Transverse colon (tissue), 4 donors: ENCODE measurements around the gene METTL21C. TPM values are rescaled to one million over a fixed set of nuclear protein-coding genes. Genes with fewer than 3 reads are reported as not detected.

Experiments
- DNase-seq: peaks from one replicate; pipeline ENCODE4 v3.0.0-alpha.2; 2019
- H3K27ac ChIP-seq, 4 donors: fragments of 200-600 bp; sonication (generic); 2 replicates each; pipeline ENCODE4 v1.5.1; 2016 to 2018; ENCODE audit warnings: inconsistent platforms in 4 of 4
- H3K27me3 ChIP-seq: fragments of 200-600 bp; sonication (generic); 2 replicates; pipeline ENCODE4 v1.5.1; 2017; ENCODE audit warnings: inconsistent platforms
- H3K36me3 ChIP-seq, 4 donors: fragments of 200-600 bp; sonication (generic); 2 replicates each; pipeline ENCODE4 v1.5.1; 2017 to 2019; ENCODE audit warnings: inconsistent platforms in 4 of 4
- H3K4me1 ChIP-seq, 4 donors: fragments of 200-600 bp; sonication (generic); 2 replicates each; pipeline ENCODE4 v1.5.1; 2017 to 2020; ENCODE audit warnings: inconsistent platforms in 4 of 4
- H3K4me3 ChIP-seq, 4 donors: fragments of 200-600 bp; sonication (generic); 1 replicate in 1 of 4; 2 replicates in 3 of 4; pipeline versions ENCODE4 v1.5.1 to v1.6.1; 2017 to 2019; ENCODE audit warnings: inconsistent platforms in 4 of 4
- H3K9me3 ChIP-seq, 2 donors: fragments of 200-600 bp; sonication (generic); 2 replicates each; pipeline ENCODE4 v1.5.1; 2017 to 2019; ENCODE audit warnings: inconsistent platforms in 2 of 2
- CTCF ChIP-seq, 5 experiments: fragments of 200-600 bp in 3 of 5; fragments of 450-650 bp in 2 of 5; sonication (generic) in 3 of 5; IDR thresholded peaks; 1 replicate in 2 of 5; 2 replicates in 3 of 5; pipeline ENCODE4 v1.5.1; 2016 to 2017; ENCODE audit warnings: antibody characterized with exemption in 5 of 5, inconsistent platforms in 3 of 5, mild to moderate bottlenecking in 2 of 5, moderate library complexity in 1 of 5
- EP300 ChIP-seq: sonication (generic); formaldehyde crosslinking; IDR thresholded peaks from one replicate; pipeline ENCODE4 v1.6.1; 2017; ENCODE audit warnings: antibody characterized with exemption, low read depth
- POLR2A ChIP-seq: fragments of 450-650 bp; IDR thresholded peaks from one replicate; pipeline ENCODE4 v1.6.1; 2016; ENCODE audit warnings: antibody characterized with exemption, mild to moderate bottlenecking, moderate library complexity
- POLR2AphosphoS5 ChIP-seq, 3 donors: sonication (generic); formaldehyde crosslinking; IDR thresholded peaks; one replicate each; pipeline ENCODE4 v1.6.1; 2016; ENCODE audit warnings: antibody characterized with exemption in 3 of 3
- WGBS, 2 donors: methylation state at CpG; one replicate each; pipeline ENCODE4 v1.1.5; 2018; ENCODE audit warnings: low coverage in 1 of 2; 5-methylcytosine and 5-hydroxymethylcytosine counted together
- in situ Hi-C, 4 donors: fragments of 200-750 bp; cut with MboI; loops; one replicate each; pipeline versions ENCODE4 v1.15.0 to v1.15.1; 2017; ENCODE audit warnings: low sequenced_read_pairs in 3 of 4, low pct_ligation_motif_present in 1 of 4, low pct_unique_long_range_greater_than_20kb in 1 of 4
- intact Hi-C: fragments of 100-400 bp; cut with DNase I; formaldehyde crosslinking; loops from one replicate; pipeline ENCODE4 v1.15.1; 2023; ENCODE audit warnings: low total_unique reads
- total RNA-seq, 4 donors: library from RNA; depleted of rRNA; stranded (reverse); fragments of >200 nt; gene quantifications; one replicate each; pipeline ENCODE4 v1.1.0, GENCODE V29; 2016

Gene METTL21C
- total RNA-seq, 4 donors from 2014 or later: not detected

- Histone ChIP-seq H3K27ac (no peak overlapping the region), H3K9me3 (no peaks in the 10 kb centered on the region), H3K4me3 (no peak overlapping the region), H3K4me1 (no peaks in the 10 kb centered on the region), H3K36me3 (no peaks in the 10 kb centered on the region), H3K27me3 (peaks cover 11% of the 10 kb centered on the region)
- in situ Hi-C loops (no loop called here), intact Hi-C loops (no loop called here)
- 60 to 67% methylated on average over 6 of the region's 6 CpGs for WGBS, 2 donors
- peak in 4 of 5 experiments; percentile 13 to 37 (median 28) for TF ChIP-seq CTCF (IDR thresholded peaks at IDR 0.05)
- TF ChIP-seq POLR2AphosphoS5 (IDR thresholded peaks at IDR 0.05): no peak
- no peak for DNase-seq
These were observed 30.1 kb upstream of the METTL21C start for GRCh38 chr13:102724923-102725322.

GRCh38 chr13:102721800-102722231, 27.0 kb upstream of the METTL21C start:
- DNase-seq: no peak
- intact Hi-C loops: no loop called here
- Histone ChIP-seq H3K4me1 (no peaks in the 10 kb centered on the region), H3K36me3 (no peaks in the 10 kb centered on the region), H3K9me3 (no peaks in the 10 kb centered on the region), H3K27ac (no peak overlapping the region), H3K27me3 (peaks cover 11% of the 10 kb centered on the region), H3K4me3 (no peak overlapping the region)
- TF ChIP-seq EP300: no peak
- TF ChIP-seq POLR2A: no peak
- TF ChIP-seq CTCF (IDR thresholded peaks at IDR 0.05): no peak
- no peak for TF ChIP-seq POLR2AphosphoS5 (IDR thresholded peaks at IDR 0.05)
- 41 to 60% methylated on average over 1 of the region's 1 CpG for WGBS, 2 donors
- in situ Hi-C loops: no loop called here

- in situ Hi-C loops (no loop called here), intact Hi-C loops (no loop called here)
- Histone ChIP-seq H3K4me3 (no peak overlapping the region), H3K36me3 (no peaks in the 10 kb centered on the region), H3K9me3 (no peaks in the 10 kb centered on the region), H3K27me3 (peaks cover 11% of the 10 kb centered on the region), H3K4me1 (no peaks in the 10 kb centered on the region), H3K27ac (no peak overlapping the region)
- TF ChIP-seq CTCF (IDR thresholded peaks at IDR 0.05) (no peak), POLR2A (no peak), POLR2AphosphoS5 (IDR thresholded peaks at IDR 0.05) (no peak), EP300 (no peak)
- WGBS, 2 donors: 60 to 64% methylated on average over 2 of the region's 2 CpGs
- no peak for DNase-seq
These were observed 23.9 kb upstream of the METTL21C start for GRCh38 chr13:102718746-102719145.

GRCh38 chr13:102715447-102715846, 20.6 kb upstream of the METTL21C start:
- no peak for DNase-seq
- in situ Hi-C loops: no loop called here
- Histone ChIP-seq H3K4me3 (no peak overlapping the region), H3K36me3 (no peaks in the 10 kb centered on the region), H3K27me3 (no peaks in the 10 kb centered on the region), H3K27ac (no peak overlapping the region), H3K9me3 (no peaks in the 10 kb centered on the region), H3K4me1 (no peaks in the 10 kb centered on the region)
- TF ChIP-seq CTCF (IDR thresholded peaks at IDR 0.05) (no peak), POLR2AphosphoS5 (IDR thresholded peaks at IDR 0.05) (no peak), POLR2A (no peak), EP300 (no peak)
- intact Hi-C loops: no loop called here
- WGBS, 2 donors: 39 to 43% methylated on average over 1 of the region's 1 CpG
